ENCODE data around the gene ST8SIA4. TPM values are rescaled to one million over a fixed set of nuclear protein-coding genes. Genes with fewer than 3 reads are reported as not detected.

Gene ST8SIA4
- total and polyA plus RNA-seq, 10 of the 15 experiments (the other 5 are each of a cell fraction or from before 2014, with no cell fraction given): 4.4 to 30.9 (median 19.5) TPM

GRCh38 chr5:100903039-100903887 lies at the start of gene ST8SIA4 (continued):
- TF ChIP-seq FOXK2 (IDR thresholded peaks at IDR 0.05) (no peak), BHLHE40 (IDR thresholded peaks at IDR 0.05; ENCODE audit: borderline replicate concordance in 1 of 2, low read depth in 2 of 2, low read length in 1 of 2) (peak; percentile 5 to 56; a peak in 1 of 4 replicates), PKNOX1 (IDR thresholded peaks at IDR 0.05) (peak; percentile 96), SUPT20H (IDR thresholded peaks at IDR 0.05; ENCODE audit: borderline replicate concordance, control insufficient read depth, low read depth, low read length) (no peak), NR2C2 (IDR thresholded peaks at IDR 0.05; ENCODE audit: borderline replicate concordance, control insufficient read depth, insufficient read length, low read depth) (no peak), ZBTB33 (IDR thresholded peaks at IDR 0.05) (no peak), HSF1 (IDR thresholded peaks at IDR 0.05; ENCODE audit: low read depth, low read length) (no peak), GATAD2B (conservative IDR thresholded peaks at IDR 0.05; ENCODE audit: low read depth) (0 out of 2 replicates have a peak, but pooled peaks have one; percentile 36), POLR2AphosphoS2 (IDR thresholded peaks at IDR 0.05; ENCODE audit: low read depth, low read length) (peak; percentile 94), MEF2B (IDR thresholded peaks at IDR 0.05; ENCODE audit: partially characterized antibody, poor library complexity, severe bottlenecking) (peak; percentile 81), IRF3 (IDR thresholded peaks at IDR 0.05) (0 out of 2 replicates have a peak, but pooled peaks have one; percentile 31), KLF5 (IDR thresholded peaks at IDR 0.05; ENCODE audit: partially characterized antibody) (no peak), BCLAF1 (IDR thresholded peaks at IDR 0.05) (no peak), ZNF274 (IDR thresholded peaks at IDR 0.05; ENCODE audit: insufficient read depth, insufficient read length) (no peak), MEF2A (IDR thresholded peaks at IDR 0.05; ENCODE audit: insufficient read depth, low read depth, low read length) (no peak)

Measured in GM12878 (cell line).